GM19239 (cell line): ENCODE results near the gene CTNS.

Experiments
- DNase-seq: peaks from one replicate; pipeline ENCODE4 v3.0.0; 2011; ENCODE audit warnings: low spot score; ENCODE audit not compliant: insufficient read length
- FAIRE-seq: peaks from 2 replicates; lab custom pipeline; 2011; peaks lifted over from hg19 to GRCh38; lab: Jason Lieb, UNC

CTNS gene

GRCh38 chr17:3636154-3636907 lies at the start of gene CTNS, which contains the start of gene SHPK:
CTNS (plus strand) TSS chr17:3636760; CDS start chr17:3640207, 3,447 bp downstream.
SHPK (minus strand) TSS chr17:3636250; CDS start chr17:3636219, 31 bp downstream.
- peak; percentile 97 for FAIRE-seq

GRCh38 chr17:3589784-3590183 lies 46.8 kb upstream of the CTNS start:
- DNase-seq (no peak), FAIRE-seq (no peak)

More at GRCh38 chr17:3636154-3636907, at the start of gene CTNS, which contains the start of gene SHPK:
- DNase-seq: peak; percentile 99

- DNase-seq: no peak
- no peak for FAIRE-seq
Measured at GRCh38 chr17:3590231-3590630, 46.3 kb upstream of the CTNS start.

- DNase-seq: no peak
- FAIRE-seq: no peak
Measured at GRCh38 chr17:3590768-3591167, 45.8 kb upstream of the CTNS start.

GRCh38 chr17:3592216-3592860 lies 44.2 kb upstream of the CTNS start:
- DNase-seq: no peak
- no peak for FAIRE-seq

GRCh38 chr17:3593384-3593783 lies 43.2 kb upstream of the CTNS start:
- FAIRE-seq: no peak

GRCh38 chr17:3594051-3594800 lies 42.3 kb upstream of the CTNS start:
- FAIRE-seq: no peak
- no peak for DNase-seq

More at GRCh38 chr17:3593384-3593783, 43.2 kb upstream of the CTNS start:
- DNase-seq: no peak

GRCh38 chr17:3594976-3595375 lies 41.6 kb upstream of the CTNS start:
- no peak for FAIRE-seq
- no peak for DNase-seq

- no peak for FAIRE-seq
- no peak for DNase-seq
Measured at GRCh38 chr17:3596804-3597464, 39.6 kb upstream of the CTNS start.

- DNase-seq (no peak), FAIRE-seq (no peak)
Measured at GRCh38 chr17:3598078-3598477, 38.5 kb upstream of the CTNS start.

GRCh38 chr17:3600529-3601205 lies 35.9 kb upstream of the CTNS start:
- FAIRE-seq: no peak

GRCh38 chr17:3602499-3602898 lies 34.1 kb upstream of the CTNS start:
- FAIRE-seq (peak; percentile 89), DNase-seq (peak; percentile 51)

More at GRCh38 chr17:3600529-3601205, 35.9 kb upstream of the CTNS start:
- no peak for DNase-seq

GRCh38 chr17:3603119-3603869 lies 33.3 kb upstream of the CTNS start:
- FAIRE-seq (no peak), DNase-seq (no peak)

GRCh38 chr17:3603870-3604259 lies 32.7 kb upstream of the CTNS start:
- no peak for DNase-seq
- no peak for FAIRE-seq

- FAIRE-seq: no peak
- no peak for DNase-seq
Measured at GRCh38 chr17:3609689-3610088, 26.9 kb upstream of the CTNS start.

- DNase-seq (no peak), FAIRE-seq (no peak)
Measured at GRCh38 chr17:3610523-3610922, 26.0 kb upstream of the CTNS start.

- FAIRE-seq: no peak
- DNase-seq: no peak
Measured at GRCh38 chr17:3613124-3613523, 23.4 kb upstream of the CTNS start.

GRCh38 chr17:3615160-3615870 lies 21.2 kb upstream of the CTNS start:
- FAIRE-seq (no peak), DNase-seq (no peak)
